Measurements from ENCODE around the gene DIPK1C.

The DIPK1C gene

GRCh38 chr18:74482697-74483096 is 25.6 kb upstream of the DIPK1C start:
- Histone ChIP-seq H3K4me3 (IDR thresholded peaks at IDR 0.05; ENCODE audit: insufficient read depth, low read depth, low read length) (no peak overlapping the region), H3K27ac (no peak overlapping the region), H3K9ac (no peak overlapping the region), H3K4me1 (ENCODE audit: low read depth, poor library complexity, severe bottlenecking) (peaks cover 17% of the 10 kb centered on the region), H3K79me2 (ENCODE audit: insufficient read depth, low read depth) (no peaks in the 10 kb centered on the region), H4K20me1 (ENCODE audit: insufficient read depth) (no peaks in the 10 kb centered on the region), H3K4me2 (no peak overlapping the region), H2AFZ (ENCODE audit: low read depth) (no peak overlapping the region), H3K36me3 (ENCODE audit: insufficient read depth) (no peaks in the 10 kb centered on the region), H3K27me3 (ENCODE audit: insufficient read depth, low read depth) (no peaks in the 10 kb centered on the region)
- TF ChIP-seq CTCF (conservative IDR thresholded peaks at IDR 0.05; ENCODE audit: low read depth, low read length), result no peak

GRCh38 chr18:74480149-74480651 is 23.1 kb upstream of the DIPK1C start:
- Histone ChIP-seq H3K4me3 (IDR thresholded peaks at IDR 0.05; ENCODE audit: insufficient read depth, low read depth, low read length) (no peak overlapping the region), H3K9ac (no peak overlapping the region), H3K27ac (no peak overlapping the region), H2AFZ (ENCODE audit: low read depth) (no peak overlapping the region), H4K20me1 (ENCODE audit: insufficient read depth) (no peaks in the 10 kb centered on the region), H3K36me3 (ENCODE audit: insufficient read depth) (no peaks in the 10 kb centered on the region), H3K4me1 (ENCODE audit: low read depth, poor library complexity, severe bottlenecking) (peaks cover 8% of the 10 kb centered on the region), H3K4me2 (no peak overlapping the region), H3K27me3 (ENCODE audit: insufficient read depth, low read depth) (no peaks in the 10 kb centered on the region), H3K79me2 (ENCODE audit: insufficient read depth, low read depth) (no peaks in the 10 kb centered on the region)
- TF ChIP-seq CTCF (conservative IDR thresholded peaks at IDR 0.05; ENCODE audit: low read depth, low read length), result no peak

GRCh38 chr18:74479486-74480148 is 22.5 kb upstream of the DIPK1C start:
- Histone ChIP-seq H2AFZ (ENCODE audit: low read depth) (no peak overlapping the region), H3K27ac (no peak overlapping the region), H4K20me1 (ENCODE audit: insufficient read depth) (no peaks in the 10 kb centered on the region), H3K27me3 (ENCODE audit: insufficient read depth, low read depth) (no peaks in the 10 kb centered on the region), H3K36me3 (ENCODE audit: insufficient read depth) (no peaks in the 10 kb centered on the region), H3K79me2 (ENCODE audit: insufficient read depth, low read depth) (no peaks in the 10 kb centered on the region), H3K4me1 (ENCODE audit: low read depth, poor library complexity, severe bottlenecking) (peaks cover 4% of the 10 kb centered on the region), H3K4me2 (no peak overlapping the region), H3K4me3 (IDR thresholded peaks at IDR 0.05; ENCODE audit: insufficient read depth, low read depth, low read length) (no peak overlapping the region), H3K9ac (no peak overlapping the region)
- TF ChIP-seq CTCF (conservative IDR thresholded peaks at IDR 0.05; ENCODE audit: low read depth, low read length), result no peak

GRCh38 chr18:74478880-74479279 is 21.8 kb upstream of the DIPK1C start:
- Histone ChIP-seq H3K36me3 (ENCODE audit: insufficient read depth) (no peaks in the 10 kb centered on the region), H3K4me3 (IDR thresholded peaks at IDR 0.05; ENCODE audit: insufficient read depth, low read depth, low read length) (no peak overlapping the region), H2AFZ (ENCODE audit: low read depth) (no peak overlapping the region), H3K79me2 (ENCODE audit: insufficient read depth, low read depth) (no peaks in the 10 kb centered on the region), H4K20me1 (ENCODE audit: insufficient read depth) (no peaks in the 10 kb centered on the region), H3K27ac (no peak overlapping the region), H3K9ac (no peak overlapping the region), H3K4me2 (no peak overlapping the region), H3K27me3 (ENCODE audit: insufficient read depth, low read depth) (no peaks in the 10 kb centered on the region), H3K4me1 (ENCODE audit: low read depth, poor library complexity, severe bottlenecking) (no peaks in the 10 kb centered on the region)
- TF ChIP-seq CTCF (conservative IDR thresholded peaks at IDR 0.05; ENCODE audit: low read depth, low read length), result no peak
